Measurements from ENCODE around the gene AEBP2.

GRCh38 chr12:19499030-19499429 is 59.7 kb downstream of the AEBP2 start:
- TF ChIP-seq CTCF (IDR thresholded peaks at IDR 0.05; ENCODE audit: poor library complexity), result no peak
- TF ChIP-seq EZH2 (IDR thresholded peaks at IDR 0.05; ENCODE audit: borderline replicate concordance), result no peak
- TF ChIP-seq EZH2phosphoT487 (IDR thresholded peaks at IDR 0.05; ENCODE audit: low read depth, severe bottlenecking, unreplicated experiment), result no peak
